GM21423 (cell line): ENCODE data around the gene SCT.

ENCODE experiments used
- ATAC-seq: cut with Tn5 transposase; IDR thresholded peaks from one replicate; pipeline ENCODE4 v1.9.1; 2021; ENCODE audit warnings: mild to moderate bottlenecking, moderate library complexity; ENCODE audit not compliant: unreplicated experiment

SCT gene

GRCh38 chr11:643849-644738, 17.1 kb upstream of the SCT start:
- no peak for ATAC-seq

GRCh38 chr11:643366-643765, 16.4 kb upstream of the SCT start:
- ATAC-seq: no peak

GRCh38 chr11:641806-642370, 14.9 kb upstream of the SCT start:
- ATAC-seq: no peak

DNA sequence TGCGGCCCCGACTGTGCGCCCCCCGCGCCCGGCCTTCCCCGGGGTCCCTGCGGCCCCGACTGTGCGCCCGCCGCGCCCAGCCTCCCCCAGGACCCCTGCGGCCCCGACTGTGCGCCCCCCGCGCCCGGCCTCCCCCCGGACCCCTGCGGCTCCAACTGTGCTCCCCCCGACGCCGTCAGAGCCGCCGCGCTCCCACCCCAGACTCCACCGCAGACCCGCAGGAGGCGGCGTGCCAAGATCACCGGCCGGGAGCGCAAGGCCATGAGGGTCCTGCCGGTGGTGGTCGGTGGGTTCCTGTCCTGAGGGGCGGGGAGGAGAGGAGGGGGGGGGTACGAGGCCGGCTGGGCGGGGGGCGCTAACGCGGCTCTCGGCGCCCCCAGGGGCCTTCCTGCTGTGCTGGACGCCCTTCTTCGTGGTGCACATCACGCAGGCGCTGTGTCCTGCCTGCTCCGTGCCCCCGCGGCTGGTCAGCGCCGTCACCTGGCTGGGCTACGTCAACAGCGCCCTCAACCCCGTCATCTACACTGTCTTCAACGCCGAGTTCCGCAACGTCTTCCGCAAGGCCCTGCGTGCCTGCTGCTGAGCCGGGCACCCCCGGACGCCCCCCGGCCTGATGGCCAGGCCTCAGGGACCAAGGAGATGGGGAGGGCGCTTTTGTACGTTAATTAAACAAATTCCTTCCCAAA, 13.2 kb upstream of the SCT start:
- no peak for ATAC-seq

DNA sequence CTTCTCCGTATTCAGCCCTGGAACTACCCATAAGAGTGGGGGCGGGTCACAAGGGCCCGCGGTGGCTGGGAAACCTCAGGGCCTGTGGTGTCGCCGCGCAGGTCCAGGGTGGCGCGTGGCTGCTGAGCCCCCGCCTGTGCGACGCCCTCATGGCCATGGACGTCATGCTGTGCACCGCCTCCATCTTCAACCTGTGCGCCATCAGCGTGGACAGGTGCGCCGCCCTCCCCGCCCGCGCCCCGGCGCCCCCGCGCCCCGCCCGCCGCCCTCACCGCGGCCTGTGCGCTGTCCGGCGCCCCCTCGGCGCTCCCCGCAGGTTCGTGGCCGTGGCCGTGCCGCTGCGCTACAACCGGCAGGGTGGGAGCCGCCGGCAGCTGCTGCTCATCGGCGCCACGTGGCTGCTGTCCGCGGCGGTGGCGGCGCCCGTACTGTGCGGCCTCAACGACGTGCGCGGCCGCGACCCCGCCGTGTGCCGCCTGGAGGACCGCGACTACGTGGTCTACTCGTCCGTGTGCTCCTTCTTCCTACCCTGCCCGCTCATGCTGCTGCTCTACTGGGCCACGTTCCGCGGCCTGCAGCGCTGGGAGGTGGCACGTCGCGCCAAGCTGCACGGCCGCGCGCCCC, 12.5 kb upstream of the SCT start:
- no peak for ATAC-seq

GRCh38 chr11:638631-639331, 11.8 kb upstream of the SCT start:
- no peak for ATAC-seq

GRCh38 chr11:637593-638521, 10.9 kb upstream of the SCT start:
- no peak for ATAC-seq

GRCh38 chr11:637333-637592, 10.3 kb upstream of the SCT start:
- no peak for ATAC-seq

DNA sequence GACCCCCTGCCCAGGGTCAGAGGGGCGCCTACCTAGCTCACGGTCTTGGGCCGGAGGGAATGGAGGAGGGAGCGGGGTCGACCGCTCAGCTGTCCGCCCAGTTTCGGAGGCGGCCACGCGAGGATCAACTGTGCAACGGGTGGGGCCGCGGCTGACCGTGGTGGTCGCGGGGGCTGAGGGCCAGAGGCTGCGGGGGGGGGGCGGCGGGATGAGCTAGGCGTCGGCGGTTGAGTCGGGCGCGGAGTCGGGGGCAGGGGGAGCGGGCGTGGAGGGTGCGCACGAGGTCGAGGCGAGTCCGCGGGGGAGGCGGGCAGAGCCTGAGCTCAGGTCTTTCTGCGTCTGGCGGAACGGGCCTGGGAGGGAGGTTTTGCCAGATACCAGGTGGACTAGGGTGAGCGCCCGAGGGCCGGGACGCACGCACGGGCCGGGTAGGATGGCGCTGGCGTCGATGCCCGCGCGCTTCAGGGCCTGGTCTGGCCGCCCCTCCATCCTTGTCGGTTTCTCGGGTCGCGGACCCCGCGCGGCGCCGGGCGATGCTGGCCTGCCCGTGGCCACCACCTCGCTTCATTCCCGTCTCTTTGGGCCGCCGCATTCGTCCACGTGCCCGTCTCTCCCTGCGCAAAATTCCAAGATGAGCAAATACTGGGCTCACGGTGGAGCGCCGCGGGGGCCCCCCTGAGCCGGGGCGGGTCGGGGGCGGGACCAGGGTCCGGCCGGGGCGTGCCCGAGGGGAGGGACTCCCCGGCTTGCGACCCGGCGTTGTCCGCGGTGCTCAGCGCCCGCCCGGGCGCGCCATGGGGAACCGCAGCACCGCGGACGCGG, 9.7 kb upstream of the SCT start, which contains the start of gene DRD4:
TSS of gene DRD4 (plus strand) at position 759 of the 822 bp plus-strand sequence. CDS start at position 795, 36 bp downstream.
- no peak for ATAC-seq

- ATAC-seq: no peak
Measured at GRCh38 chr11:635945-636510, 9.0 kb upstream of the SCT start.

- ATAC-seq: no peak
Measured at GRCh38 chr11:630871-631270, 3.9 kb upstream of the SCT start.

- ATAC-seq: no peak
Measured at GRCh38 chr11:629237-629583, 2.2 kb upstream of the SCT start.

- ATAC-seq: no peak
Measured at GRCh38 chr11:628056-628455, 1.1 kb upstream of the SCT start.

GRCh38 chr11:627308-627576, 261 bp upstream of the SCT start:
- ATAC-seq: no peak

GRCh38 chr11:625636-626268, 1.2 kb downstream of the SCT start:
- no peak for ATAC-seq

DNA sequence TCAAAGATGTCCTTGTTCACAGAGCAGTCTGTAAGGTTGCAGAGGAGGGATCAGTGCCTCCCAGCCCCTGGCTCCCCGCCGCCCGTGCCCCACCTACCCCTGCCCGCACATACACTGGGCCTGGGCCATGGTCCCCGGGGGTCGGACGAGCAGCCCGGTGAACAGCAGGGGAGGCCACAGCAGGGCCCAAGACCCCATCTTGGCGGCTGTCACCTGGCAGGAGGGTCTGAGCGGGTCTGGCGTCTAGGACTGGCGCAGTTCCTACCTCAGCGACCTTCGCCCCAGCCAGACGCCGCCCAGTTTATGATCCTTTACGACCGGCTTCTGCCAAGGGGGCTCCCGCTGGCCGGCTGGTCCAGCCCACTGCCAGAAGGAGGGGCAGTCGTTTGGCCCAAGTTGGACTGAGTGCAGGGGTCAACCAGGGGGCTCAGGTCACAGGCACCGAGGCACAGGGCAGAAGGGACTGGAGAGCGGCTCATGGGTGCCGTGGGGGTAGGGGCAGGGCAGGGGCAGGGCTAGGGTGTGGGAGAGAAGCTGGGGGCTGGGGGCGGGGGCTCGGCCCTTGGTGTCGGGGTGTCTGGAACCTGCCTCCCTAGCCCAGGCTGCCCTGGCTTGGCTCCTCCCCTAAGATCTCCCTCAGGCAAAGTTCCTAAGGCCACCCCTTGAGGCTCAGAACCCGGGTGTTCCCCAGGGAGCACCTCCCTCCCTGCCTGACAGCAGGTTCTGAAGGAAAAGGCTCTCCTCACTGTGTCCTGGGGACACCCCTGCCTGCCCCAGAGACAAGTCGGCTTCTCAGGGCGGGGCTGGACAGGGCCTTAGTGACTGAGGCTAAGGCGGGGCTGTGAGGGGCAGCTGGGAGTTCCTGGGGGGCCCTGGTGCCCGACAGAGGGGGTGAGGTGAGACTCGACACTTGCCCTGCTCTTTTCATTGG, 2.0 kb downstream of the SCT start, which contains the start of gene CDHR5:
TSS of gene CDHR5 (minus strand) at position 251 of the 931 bp plus-strand sequence. CDS start at position 198, 53 bp downstream.
- no peak for ATAC-seq

- ATAC-seq: no peak
Measured at GRCh38 chr11:623999-624704, 2.8 kb downstream of the SCT start.
